Measurements from ENCODE around the gene IMMP2L.

IMMP2L gene

DNA sequence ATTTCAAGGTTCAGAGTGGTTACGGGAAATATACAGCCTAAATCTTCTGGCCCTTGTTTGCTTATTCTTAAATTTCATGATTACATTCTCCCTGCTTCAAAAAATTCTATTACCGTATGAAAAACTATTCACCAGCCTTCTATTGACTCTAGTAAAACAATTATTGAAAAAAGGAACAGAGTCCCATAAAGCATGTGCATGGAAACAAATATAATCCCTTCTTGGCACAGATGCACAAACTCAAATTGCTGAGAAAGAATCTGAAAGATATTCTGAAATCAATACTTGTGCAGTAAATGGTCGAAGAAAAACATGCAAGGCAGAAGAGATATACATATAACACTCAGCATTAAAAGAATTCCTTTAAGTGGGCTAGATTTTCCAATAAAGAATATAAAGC lies 387.8 kb downstream of the IMMP2L start:
- DNase-seq (ENCODE audit: low spot score in 2 of 2) (no peak), ATAC-seq (replicated peaks; ENCODE audit: extremely low read depth, poor library complexity, severe bottlenecking) (no peak)
- Mint-ChIP-seq H3K27ac (ENCODE audit: low read depth) (no peak overlapping the region), H3K4me3 (no peak overlapping the region), H3K9me3 (no peaks in the 10 kb centered on the region), H3K27me3 (no peaks in the 10 kb centered on the region), H3K36me3 (ENCODE audit: insufficient read depth) (no peaks in the 10 kb centered on the region), H3K4me1 (peaks cover 5% of the 10 kb centered on the region)

DNA sequence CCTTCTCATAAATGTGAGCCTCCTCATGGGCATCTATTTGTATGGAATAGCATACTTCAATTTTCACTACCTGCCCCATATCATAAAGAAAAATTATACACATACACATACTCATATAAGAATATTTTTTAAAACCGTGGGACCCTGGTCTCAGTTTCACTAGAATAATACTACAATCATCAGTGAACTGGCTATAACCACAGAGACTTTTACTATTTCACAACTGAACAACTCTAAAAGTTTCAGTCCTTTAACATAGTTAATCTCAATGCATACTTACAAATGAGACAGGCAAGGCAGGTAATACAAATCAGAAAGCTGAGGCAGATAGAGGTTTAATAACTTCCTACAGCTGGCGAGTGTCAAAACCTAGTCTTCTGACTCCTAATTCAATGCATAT lies 388.3 kb downstream of the IMMP2L start:
- Mint-ChIP-seq H3K27me3 (no peaks in the 10 kb centered on the region), H3K9me3 (no peaks in the 10 kb centered on the region), H3K36me3 (ENCODE audit: insufficient read depth) (no peaks in the 10 kb centered on the region), H3K4me3 (no peak overlapping the region), H3K4me1 (peaks cover 5% of the 10 kb centered on the region), H3K27ac (ENCODE audit: low read depth) (no peak overlapping the region)
- ATAC-seq (replicated peaks; ENCODE audit: extremely low read depth, poor library complexity, severe bottlenecking) (no peak), DNase-seq (ENCODE audit: low spot score in 2 of 2) (no peak)

DNA sequence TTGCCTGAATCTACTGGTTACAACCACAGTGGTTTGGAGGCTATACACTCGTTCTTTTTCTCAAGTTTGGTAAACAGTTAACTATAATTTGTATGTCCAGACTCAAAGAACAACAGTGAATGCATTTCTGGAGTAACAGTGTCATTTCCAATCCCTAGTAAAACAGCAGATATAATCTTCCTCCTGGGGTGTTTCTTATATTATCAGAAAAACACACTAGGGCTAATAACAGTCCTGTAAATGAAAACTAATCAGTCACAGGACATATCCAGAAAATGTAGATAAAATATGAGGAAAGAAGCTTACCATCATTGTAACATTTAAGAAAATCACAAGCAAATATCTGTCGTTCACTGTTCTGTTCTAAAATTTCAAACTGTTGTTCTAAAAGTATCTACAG lies 388.8 kb downstream of the IMMP2L start:
- ATAC-seq (replicated peaks; ENCODE audit: extremely low read depth, poor library complexity, severe bottlenecking), result no peak
- no peak overlapping the region for H3K4me3 Mint-ChIP-seq
- no peak overlapping the region for H3K27ac Mint-ChIP-seq (ENCODE audit: low read depth)
- H3K4me1 Mint-ChIP-seq, result peaks cover 5% of the 10 kb centered on the region
- H3K27me3 Mint-ChIP-seq, result no peaks in the 10 kb centered on the region
- no peaks in the 10 kb centered on the region for H3K9me3 Mint-ChIP-seq
- DNase-seq (ENCODE audit: low spot score in 2 of 2), result no peak
- H3K36me3 Mint-ChIP-seq (ENCODE audit: insufficient read depth), result no peaks in the 10 kb centered on the region

DNA sequence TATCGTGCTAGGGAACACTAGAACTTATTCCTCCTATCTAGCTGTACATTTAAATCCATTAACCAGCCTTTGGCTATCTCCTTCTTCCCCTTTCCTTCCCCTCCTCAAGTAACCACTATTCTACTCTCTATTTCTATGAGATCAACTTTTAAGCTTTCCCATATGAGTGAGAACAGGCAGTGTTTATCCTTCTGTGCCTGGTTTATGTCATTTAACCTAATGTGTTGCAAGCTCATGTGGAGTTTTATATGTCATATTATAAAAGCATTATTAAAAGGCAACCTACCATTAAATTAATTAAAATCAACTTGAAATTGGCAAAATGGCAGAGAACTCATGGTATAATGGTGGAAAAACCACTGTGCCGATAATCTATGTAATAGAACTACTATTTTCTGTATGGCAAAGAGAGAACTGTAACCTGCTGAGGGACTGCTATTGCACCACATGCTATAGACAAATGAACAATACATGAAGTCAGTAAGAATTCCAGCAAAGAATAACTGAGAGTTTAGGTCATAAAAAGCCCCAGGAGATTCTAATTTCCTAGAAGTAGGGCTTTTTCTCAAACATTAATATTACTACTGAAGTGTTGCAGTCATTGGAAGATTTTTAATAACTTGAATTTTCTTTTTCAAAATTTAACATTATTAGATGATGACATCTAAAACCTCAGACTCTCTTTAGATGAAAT lies 389.6 kb downstream of the IMMP2L start:
- no peaks in the 10 kb centered on the region for H3K27me3 Mint-ChIP-seq
- H3K4me3 Mint-ChIP-seq, result no peak overlapping the region
- H3K4me1 Mint-ChIP-seq, result peaks cover 5% of the 10 kb centered on the region
- DNase-seq (ENCODE audit: low spot score in 2 of 2) (no peak), ATAC-seq (replicated peaks; ENCODE audit: extremely low read depth, poor library complexity, severe bottlenecking) (no peak)
- H3K9me3 Mint-ChIP-seq, result no peaks in the 10 kb centered on the region
- H3K36me3 Mint-ChIP-seq (ENCODE audit: insufficient read depth), result no peaks in the 10 kb centered on the region
- H3K27ac Mint-ChIP-seq (ENCODE audit: low read depth), result no peak overlapping the region

DNA sequence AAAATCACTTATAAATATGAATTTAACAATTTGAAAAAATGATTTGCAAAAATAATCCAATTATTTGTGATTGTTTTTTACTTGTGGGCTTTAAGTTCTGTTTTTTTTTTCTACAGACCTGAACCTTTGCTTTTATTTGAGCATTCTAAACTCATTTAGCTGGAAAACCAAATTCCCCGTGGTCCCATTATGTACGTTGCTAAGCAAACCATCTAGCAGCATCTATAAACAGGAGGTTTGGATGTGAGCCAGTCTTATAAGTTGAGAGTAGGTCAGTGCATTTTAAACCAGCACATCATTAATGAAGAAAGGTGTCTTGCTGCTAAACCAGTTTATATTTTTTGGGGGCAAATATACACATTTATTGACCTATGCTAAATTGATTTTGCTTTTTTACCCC lies 394.1 kb downstream of the IMMP2L start:
- H3K36me3 Mint-ChIP-seq (ENCODE audit: insufficient read depth), result no peaks in the 10 kb centered on the region
- H3K9me3 Mint-ChIP-seq, result no peaks in the 10 kb centered on the region
- H3K27me3 Mint-ChIP-seq, result no peaks in the 10 kb centered on the region
- H3K27ac Mint-ChIP-seq (ENCODE audit: low read depth), result no peak overlapping the region
- no peaks in the 10 kb centered on the region for H3K4me1 Mint-ChIP-seq
- H3K4me3 Mint-ChIP-seq, result no peak overlapping the region
- ATAC-seq (replicated peaks; ENCODE audit: extremely low read depth, poor library complexity, severe bottlenecking) (no peak), DNase-seq (ENCODE audit: low spot score in 2 of 2) (no peak)

DNA sequence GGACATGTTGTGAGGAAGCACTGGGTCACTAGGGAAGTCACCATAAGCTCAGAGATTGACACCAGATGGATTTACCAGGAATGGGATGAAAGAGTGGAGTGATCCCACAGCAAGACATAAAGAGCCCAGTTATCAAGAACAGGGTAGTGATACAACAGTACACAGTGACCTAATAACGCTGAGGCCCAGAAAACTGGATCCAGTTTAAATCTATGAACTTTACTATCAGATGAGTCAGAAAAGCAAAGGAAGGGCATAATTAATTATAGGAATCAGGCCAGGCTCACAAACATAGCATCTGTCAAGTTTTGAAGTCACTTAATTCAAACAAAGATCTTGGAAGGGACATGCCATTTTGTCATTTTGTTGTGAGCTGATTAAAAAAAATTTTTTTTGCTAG lies 397.9 kb downstream of the IMMP2L start:
- H3K36me3 Mint-ChIP-seq (ENCODE audit: insufficient read depth), result no peaks in the 10 kb centered on the region
- no peak for ATAC-seq (replicated peaks; ENCODE audit: extremely low read depth, poor library complexity, severe bottlenecking)
- no peaks in the 10 kb centered on the region for H3K4me1 Mint-ChIP-seq
- H3K4me3 Mint-ChIP-seq, result no peak overlapping the region
- H3K9me3 Mint-ChIP-seq, result no peaks in the 10 kb centered on the region
- no peak for DNase-seq (ENCODE audit: low spot score in 2 of 2)
- H3K27ac Mint-ChIP-seq (ENCODE audit: low read depth), result no peak overlapping the region
- H3K27me3 Mint-ChIP-seq, result no peaks in the 10 kb centered on the region

DNA sequence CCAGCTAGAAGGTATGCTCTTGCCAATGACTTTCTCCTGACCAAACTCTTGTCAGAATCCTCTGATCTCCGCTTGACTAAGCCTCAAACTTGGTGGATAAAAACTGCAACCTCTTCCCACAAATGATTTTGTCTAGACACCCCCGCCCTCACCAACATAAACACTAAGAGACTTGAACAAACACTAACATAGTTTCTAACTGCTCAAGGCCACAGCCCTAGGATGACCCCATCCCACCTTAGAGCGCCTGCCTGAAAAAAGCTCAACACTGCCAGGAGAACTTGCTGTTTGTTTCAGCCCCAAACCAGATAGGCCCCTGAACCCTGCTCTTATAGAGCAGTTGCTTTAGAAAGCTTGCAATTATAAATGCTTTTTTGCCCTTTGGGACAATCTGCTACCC lies 399.6 kb downstream of the IMMP2L start:
- Mint-ChIP-seq H3K27me3 (no peaks in the 10 kb centered on the region), H3K27ac (ENCODE audit: low read depth) (no peak overlapping the region), H3K4me3 (no peak overlapping the region), H3K9me3 (no peaks in the 10 kb centered on the region), H3K36me3 (ENCODE audit: insufficient read depth) (no peaks in the 10 kb centered on the region), H3K4me1 (no peaks in the 10 kb centered on the region)
- ATAC-seq (replicated peaks; ENCODE audit: extremely low read depth, poor library complexity, severe bottlenecking) (no peak), DNase-seq (ENCODE audit: low spot score in 2 of 2) (no peak)

DNA sequence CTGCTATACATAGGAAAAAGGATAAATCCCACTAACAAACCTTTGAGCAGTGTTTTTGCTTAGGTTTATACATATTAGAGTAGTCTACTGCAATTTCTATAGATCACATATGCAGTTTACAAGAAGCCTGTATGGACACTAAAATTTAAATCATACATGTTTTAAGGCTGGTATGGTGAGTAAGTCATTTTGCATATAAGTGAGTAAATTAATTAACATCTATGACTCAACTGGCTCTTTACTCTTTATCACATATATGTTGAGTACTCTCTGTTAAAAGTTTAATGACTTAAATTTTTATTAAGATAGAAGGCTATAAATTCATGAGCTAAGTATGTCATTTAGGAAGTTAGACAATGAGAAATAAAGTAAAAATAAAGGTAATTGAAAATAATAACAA lies 402.0 kb downstream of the IMMP2L start:
- ATAC-seq (replicated peaks; ENCODE audit: extremely low read depth, poor library complexity, severe bottlenecking), result no peak
- no peaks in the 10 kb centered on the region for H3K4me1 Mint-ChIP-seq

DNA sequence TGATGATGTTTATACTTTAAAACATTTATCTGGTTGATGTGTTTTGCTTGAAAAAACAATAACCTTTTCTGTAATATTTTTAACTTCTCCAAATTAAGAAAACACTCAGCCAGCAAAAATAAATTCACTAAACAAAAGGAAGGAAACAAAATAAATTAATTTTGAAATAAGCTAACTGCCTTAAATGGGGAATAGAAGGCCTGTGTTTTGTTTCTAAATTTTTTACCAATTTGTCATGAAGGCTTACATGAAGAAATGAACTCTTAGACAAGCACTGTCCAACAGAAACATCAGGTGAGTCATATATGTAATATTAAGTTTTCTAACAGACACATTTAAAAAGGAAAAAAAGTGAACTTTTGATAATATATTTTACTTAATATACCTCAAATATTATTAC lies 402.9 kb downstream of the IMMP2L start:
- Mint-ChIP-seq H3K27me3 (no peaks in the 10 kb centered on the region), H3K4me3 (no peak overlapping the region), H3K4me1 (no peaks in the 10 kb centered on the region), H3K9me3 (no peaks in the 10 kb centered on the region), H3K36me3 (ENCODE audit: insufficient read depth) (no peaks in the 10 kb centered on the region), H3K27ac (ENCODE audit: low read depth) (no peak overlapping the region)
- DNase-seq (ENCODE audit: low spot score in 2 of 2), result no peak
- no peak for ATAC-seq (replicated peaks; ENCODE audit: extremely low read depth, poor library complexity, severe bottlenecking)

More for the DNA sequence above, 402.0 kb downstream of the IMMP2L start:
- Mint-ChIP-seq H3K4me3 (no peak overlapping the region), H3K36me3 (ENCODE audit: insufficient read depth) (no peaks in the 10 kb centered on the region), H3K9me3 (no peaks in the 10 kb centered on the region), H3K27me3 (no peaks in the 10 kb centered on the region), H3K27ac (ENCODE audit: low read depth) (no peak overlapping the region)
- no peak for DNase-seq (ENCODE audit: low spot score in 2 of 2)

DNA sequence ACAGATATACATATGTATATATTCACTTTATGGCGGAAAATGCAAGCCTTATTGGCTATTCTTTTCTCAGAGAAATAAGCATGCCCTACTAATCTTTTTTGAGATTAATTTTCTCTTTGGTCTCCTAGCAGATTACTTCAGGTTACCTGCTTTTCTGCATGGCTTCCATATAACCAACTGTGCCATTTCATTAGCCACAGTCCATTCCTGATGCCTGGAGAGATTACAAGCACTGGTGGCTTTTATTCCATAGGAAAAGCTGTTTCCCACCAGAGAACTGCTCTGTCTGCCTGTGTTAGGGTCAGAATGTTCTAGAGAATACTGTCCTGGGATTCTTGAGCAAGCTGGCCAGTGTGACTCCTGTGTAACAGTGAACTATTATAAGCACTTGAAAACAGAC lies 411.6 kb downstream of the IMMP2L start:
- ATAC-seq (replicated peaks; ENCODE audit: extremely low read depth, poor library complexity, severe bottlenecking) (no peak), DNase-seq (ENCODE audit: low spot score in 2 of 2) (no peak)
- no peaks in the 10 kb centered on the region for H3K36me3 Mint-ChIP-seq (ENCODE audit: insufficient read depth)
- H3K27ac Mint-ChIP-seq (ENCODE audit: low read depth), result no peak overlapping the region
- no peaks in the 10 kb centered on the region for H3K27me3 Mint-ChIP-seq
- H3K4me1 Mint-ChIP-seq, result no peaks in the 10 kb centered on the region
- H3K9me3 Mint-ChIP-seq, result no peaks in the 10 kb centered on the region
- no peak overlapping the region for H3K4me3 Mint-ChIP-seq

DNA sequence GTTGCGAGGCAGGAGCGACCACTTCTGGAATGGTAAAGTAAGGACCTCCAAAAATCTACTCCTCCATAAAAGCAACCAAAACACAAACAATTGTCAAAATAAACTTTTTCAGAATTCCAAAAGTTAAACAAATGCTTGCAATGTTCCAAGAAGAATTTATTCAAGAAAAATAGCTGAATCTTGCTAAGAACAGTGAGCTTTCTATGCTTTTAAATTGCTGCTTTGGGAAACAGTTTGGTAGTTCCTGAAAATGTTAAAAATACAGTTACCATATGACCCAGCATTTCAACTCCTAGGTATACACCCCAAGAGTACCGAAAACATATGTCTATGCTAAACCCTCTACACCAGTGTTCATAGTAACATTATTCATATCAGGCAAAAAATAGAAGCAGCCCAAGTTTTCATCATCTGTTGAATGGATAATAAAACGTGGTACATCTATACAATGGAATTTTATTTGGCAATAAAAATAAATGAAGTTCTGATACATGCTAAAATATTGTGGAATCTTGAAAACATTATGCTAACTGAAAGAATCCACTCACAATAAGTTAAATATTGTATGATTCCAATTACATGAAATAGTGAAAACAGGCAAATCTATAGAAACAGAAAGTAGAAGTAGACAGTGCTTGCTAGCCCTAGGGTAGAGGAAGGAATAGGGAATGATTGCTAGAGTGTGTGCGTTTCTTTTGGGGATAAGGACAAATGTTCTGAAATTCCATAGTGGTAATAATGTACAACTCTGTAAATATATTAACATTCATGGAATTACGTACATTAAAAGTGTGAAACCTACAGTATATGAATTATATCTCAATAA lies 414.4 kb downstream of the IMMP2L start:
- DNase-seq (ENCODE audit: low spot score in 2 of 2) (no peak), ATAC-seq (replicated peaks; ENCODE audit: extremely low read depth, poor library complexity, severe bottlenecking) (no peak)
- Mint-ChIP-seq H3K4me1 (no peaks in the 10 kb centered on the region), H3K27me3 (no peaks in the 10 kb centered on the region), H3K9me3 (no peaks in the 10 kb centered on the region), H3K27ac (ENCODE audit: low read depth) (no peak overlapping the region), H3K36me3 (ENCODE audit: insufficient read depth) (no peaks in the 10 kb centered on the region), H3K4me3 (no peak overlapping the region)

DNA sequence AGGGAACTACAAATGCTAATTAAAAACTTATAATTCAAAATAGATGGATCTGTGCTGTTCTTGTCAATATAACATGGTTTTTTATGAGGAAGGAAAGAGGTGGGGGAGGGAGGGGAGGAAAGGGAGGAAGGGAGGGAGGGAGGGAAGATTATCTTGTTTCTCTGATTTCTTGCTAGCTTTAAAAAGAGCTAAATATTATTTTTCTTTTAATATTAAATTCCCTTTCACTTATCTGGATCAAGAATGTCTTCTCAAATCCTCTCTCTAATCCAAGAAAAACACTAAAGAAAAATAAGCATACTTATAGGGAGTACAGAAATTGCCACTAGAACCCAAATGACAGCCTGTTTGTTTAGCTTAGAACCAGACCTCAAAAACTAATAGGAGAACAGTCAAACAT lies 416.2 kb downstream of the IMMP2L start:
- no peaks in the 10 kb centered on the region for H3K9me3 Mint-ChIP-seq
- no peak for DNase-seq (ENCODE audit: low spot score in 2 of 2)

DNA sequence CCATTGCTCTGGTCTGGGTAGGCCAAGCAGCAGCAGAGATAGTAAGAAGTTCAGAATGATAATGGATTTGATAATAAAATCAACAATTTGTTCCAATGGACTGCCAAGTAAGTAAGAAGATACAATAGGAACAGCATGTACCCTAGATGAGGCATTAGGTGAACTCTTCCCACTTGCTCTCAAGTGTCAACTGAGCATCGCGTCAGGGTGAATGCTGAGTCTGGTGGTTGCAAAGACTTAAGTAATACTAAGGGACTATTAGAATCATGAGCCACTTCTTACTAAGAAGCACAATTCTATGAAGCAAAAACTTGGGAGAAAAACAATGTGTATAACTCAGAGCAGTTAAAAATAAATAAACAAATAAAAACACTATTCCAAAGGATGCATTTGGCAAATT lies 416.8 kb downstream of the IMMP2L start:
- no peak overlapping the region for H3K4me3 Mint-ChIP-seq
- DNase-seq (ENCODE audit: low spot score in 2 of 2) (no peak), ATAC-seq (replicated peaks; ENCODE audit: extremely low read depth, poor library complexity, severe bottlenecking) (no peak)
- no peaks in the 10 kb centered on the region for H3K4me1 Mint-ChIP-seq
- H3K9me3 Mint-ChIP-seq, result no peaks in the 10 kb centered on the region
- no peaks in the 10 kb centered on the region for H3K27me3 Mint-ChIP-seq
- H3K27ac Mint-ChIP-seq (ENCODE audit: low read depth), result no peak overlapping the region
- no peaks in the 10 kb centered on the region for H3K36me3 Mint-ChIP-seq (ENCODE audit: insufficient read depth)

More for the DNA sequence above, 416.2 kb downstream of the IMMP2L start:
- Mint-ChIP-seq H3K27ac (ENCODE audit: low read depth) (no peak overlapping the region), H3K4me3 (no peak overlapping the region), H3K36me3 (ENCODE audit: insufficient read depth) (no peaks in the 10 kb centered on the region), H3K4me1 (no peaks in the 10 kb centered on the region), H3K27me3 (no peaks in the 10 kb centered on the region)
- ATAC-seq (replicated peaks; ENCODE audit: extremely low read depth, poor library complexity, severe bottlenecking), result no peak

Measured in central memory CD8-positive, alpha-beta T cell (primary cell).